Natural killer cell (primary cell): ENCODE measurements around the gene L3MBTL3. TPM values are rescaled to one million over a fixed set of nuclear protein-coding genes. Genes with fewer than 3 reads are reported as not detected.

ENCODE experiments used
- ATAC-seq, 3 donors: fragments of 150-1000 bp in 2 of 3; fragments of 200-7000 bp in 1 of 3; cut with Tn5 transposase; 1 replicate in 1 of 3; 2 replicates in 2 of 3; pipeline ENCODE4 v1.10.0; 2021; ENCODE audit warnings: mild to moderate bottlenecking in 2 of 3, moderate library complexity in 2 of 3
- DNase-seq, 2 donors: peaks; one replicate each; pipeline versions ENCODE4 v3.0.0 to v3.0.0-alpha.2; 2013 to 2021; ENCODE audit warnings: mixed read lengths in 1 of 2
- H3K27ac ChIP-seq: one replicate; pipeline ENCODE4 v1.5.1; 2013; ENCODE audit warnings: mild to moderate bottlenecking, low read length
- H3K27me3 ChIP-seq: one replicate; pipeline ENCODE4 v1.6.1; 2013; ENCODE audit warnings: low read length; ENCODE audit not compliant: control insufficient read depth, insufficient read depth
- H3K36me3 ChIP-seq: one replicate; pipeline ENCODE4 v1.6.1; 2013; ENCODE audit warnings: low read length; ENCODE audit not compliant: control insufficient read depth, insufficient read depth
- H3K4me1 ChIP-seq: one replicate; pipeline ENCODE4 v1.6.1; 2013; ENCODE audit warnings: low read length; ENCODE audit not compliant: control insufficient read depth, insufficient read depth
- H3K4me3 ChIP-seq: one replicate; pipeline ENCODE4 v1.5.1; 2013; ENCODE audit warnings: low read length
- H3K9me3 ChIP-seq: one replicate; pipeline ENCODE4 v1.6.1; 2013; ENCODE audit warnings: low read length; ENCODE audit not compliant: control insufficient read depth, insufficient read depth
- H3K27ac Mint-ChIP-seq, 2 donors: one replicate each; pipeline ENCODE4 v1.8.0; 2022; ENCODE audit warnings: mild to moderate bottlenecking in 2 of 2, mixed read lengths in 2 of 2, moderate library complexity in 1 of 2
- H3K27me3 Mint-ChIP-seq, 2 donors: one replicate each; pipeline ENCODE4 v1.8.0; 2022; ENCODE audit warnings: low read depth in 2 of 2, mixed read lengths in 2 of 2
- H3K36me3 Mint-ChIP-seq: one replicate; pipeline ENCODE4 v1.8.0; 2022; ENCODE audit warnings: mixed read lengths
- H3K4me1 Mint-ChIP-seq, 2 donors: one replicate each; pipeline ENCODE4 v1.8.0; 2022; ENCODE audit warnings: mixed read lengths in 2 of 2
- H3K4me3 Mint-ChIP-seq: one replicate; pipeline ENCODE4 v1.8.0; 2022; ENCODE audit warnings: mild to moderate bottlenecking, moderate library complexity, mixed read lengths
- H3K9me3 Mint-ChIP-seq, 2 donors: one replicate each; pipeline ENCODE4 v1.8.0; 2022; ENCODE audit warnings: mixed read lengths in 2 of 2
- CTCF ChIP-seq: fragments of 200-600 bp; IDR thresholded peaks from one replicate; pipeline ENCODE4 v1.8.0; 2022; ENCODE audit warnings: antibody characterized with exemption
- WGBS: methylation state at CpG from one replicate; pipeline ENCODE4 v1.1.7; 2013; ENCODE audit warnings: missing lambda C conversion rate; ENCODE audit not compliant: insufficient coverage; 5-methylcytosine and 5-hydroxymethylcytosine counted together
- intact Hi-C: fragments of 100-400 bp; cut with micrococcal nuclease; formaldehyde crosslinking; loops from one replicate; pipeline ENCODE4 v1.14.2; 2022
- total RNA-seq, 4 donors: library from RNA; stranded (reverse); fragments of 120-200 nt in 1 of 4; gene quantifications; one replicate each; pipeline versions ENCODE4 v1.2.3 to v1.2.4, GENCODE V29; 2013 to 2022

L3MBTL3 gene
- total RNA-seq, 3 donors from 2014 or later (not counting 1 experiment from before 2014, with no cell fraction given), result 24.1 to 42.4 (median 27.5) TPM

GRCh38 chr6:129989396-129989795 lies 29.0 kb upstream of the L3MBTL3 start:
- Histone ChIP-seq H3K36me3 (no peaks in the 10 kb centered on the region), H3K27ac (no peak overlapping the region), H3K4me3 (no peak overlapping the region), H3K27me3 (no peaks in the 10 kb centered on the region), H3K4me1 (peaks cover 3% of the 10 kb centered on the region), H3K9me3 (no peaks in the 10 kb centered on the region)
- peak in 2 of 3 donors; percentile 56 to 68 for ATAC-seq
- Mint-ChIP-seq H3K9me3 (no peaks in the 10 kb centered on the region), H3K4me1 (peaks cover 11 to 15% of the 10 kb centered on the region in 2 donors), H3K36me3 (no peaks in the 10 kb centered on the region), H3K4me3 (peak overlapping the region; percentile 28), H3K27ac (no peak overlapping the region), H3K27me3 (peaks cover 0 to 6% of the 10 kb centered on the region in 2 donors)
- DNase-seq, result peak in 1 of 2 donors; percentile 8
- intact Hi-C loops, result no loop called here
- WGBS, result 64% methylated on average over 1 of the region's 1 CpG
- no peak for TF ChIP-seq CTCF

GRCh38 chr6:129992881-129993280 lies 25.5 kb upstream of the L3MBTL3 start:
- peaks cover 0 to 2% of the 10 kb centered on the region in 2 donors for H3K27me3 Mint-ChIP-seq
- intact Hi-C loops, result no loop called here
- Histone ChIP-seq H3K36me3 (no peaks in the 10 kb centered on the region), H3K9me3 (no peaks in the 10 kb centered on the region), H3K27ac (no peak overlapping the region), H3K4me1 (peaks cover 3% of the 10 kb centered on the region), H3K4me3 (no peak overlapping the region), H3K27me3 (no peaks in the 10 kb centered on the region)
- no peak overlapping the region for H3K4me3 Mint-ChIP-seq
- peaks cover 11% of the 10 kb centered on the region in 2 donors for H3K4me1 Mint-ChIP-seq
- DNase-seq (no peak), ATAC-seq (no peak)
- 89% methylated on average over 3 of the region's 3 CpGs for WGBS
- H3K9me3 Mint-ChIP-seq, result no peaks in the 10 kb centered on the region
- no peak for TF ChIP-seq CTCF
- H3K36me3 Mint-ChIP-seq, result no peaks in the 10 kb centered on the region
- H3K27ac Mint-ChIP-seq, result no peak overlapping the region

GRCh38 chr6:129994410-129994809 lies 24.0 kb upstream of the L3MBTL3 start:
- H3K4me1 Mint-ChIP-seq, result peaks cover 4% of the 10 kb centered on the region in 2 donors
- H3K4me3 Mint-ChIP-seq, result no peak overlapping the region
- no peak overlapping the region for H3K27ac Mint-ChIP-seq
- no peak for ATAC-seq
- peaks cover 2 to 7% of the 10 kb centered on the region in 2 donors for H3K27me3 Mint-ChIP-seq
- no peak overlapping the region for H3K4me3 ChIP-seq
- H3K36me3 ChIP-seq, result no peaks in the 10 kb centered on the region
- H3K36me3 Mint-ChIP-seq, result no peaks in the 10 kb centered on the region
- no peak for DNase-seq
- H3K27me3 ChIP-seq, result no peaks in the 10 kb centered on the region
- no peak overlapping the region for H3K27ac ChIP-seq
- intact Hi-C loops, result no loop called here
- H3K9me3 ChIP-seq, result no peaks in the 10 kb centered on the region
- WGBS, result 92% methylated on average over 4 of the region's 4 CpGs
- no peak for TF ChIP-seq CTCF
- H3K4me1 ChIP-seq, result peaks cover 3% of the 10 kb centered on the region
- no peaks in the 10 kb centered on the region for H3K9me3 Mint-ChIP-seq

GRCh38 chr6:129996387-129996786 lies 22.0 kb upstream of the L3MBTL3 start:
- Mint-ChIP-seq H3K27ac (no peak overlapping the region), H3K27me3 (peaks cover 9 to 21% of the 10 kb centered on the region in 2 donors)
- 94% methylated on average over 6 of the region's 6 CpGs for WGBS

More at GRCh38 chr6:129996387-129996786, 22.0 kb upstream of the L3MBTL3 start:
- intact Hi-C loops, result no loop called here
- Mint-ChIP-seq H3K36me3 (no peaks in the 10 kb centered on the region), H3K4me3 (no peak overlapping the region), H3K4me1 (no peaks in the 10 kb centered on the region), H3K9me3 (no peaks in the 10 kb centered on the region)
- no peak for DNase-seq
- no peak for TF ChIP-seq CTCF
- no peaks in the 10 kb centered on the region for H3K27me3 ChIP-seq
- no peaks in the 10 kb centered on the region for H3K9me3 ChIP-seq
- no peaks in the 10 kb centered on the region for H3K4me1 ChIP-seq
- no peaks in the 10 kb centered on the region for H3K36me3 ChIP-seq
- H3K27ac ChIP-seq, result no peak overlapping the region
- no peak overlapping the region for H3K4me3 ChIP-seq
- ATAC-seq, result no peak
